Activated B cell treated with CpG ODN at 0.5 μM for 24 hours (primary cell): Measurements from ENCODE around the gene RNF224. TPM values are rescaled to one million over a fixed set of nuclear protein-coding genes. Genes with fewer than 3 reads are reported as not detected.

Source experiments
- ATAC-seq: fragments of 200-7000 bp; cut with Tn5 transposase; one replicate; pipeline ENCODE4 v1.10.0; 2021; ENCODE audit warnings: low read depth, mild to moderate bottlenecking, moderate library complexity
- CTCF ChIA-PET: fragments of 350-600 bp; sonication (Branson Sonifier 250); formaldehyde crosslinking; loops from one replicate; lab custom pipeline; 2021; ENCODE audit warnings: antibody characterized with exemption; lab: Charles Lee
- POLR2A ChIA-PET: fragments of 350-600 bp; sonication (Branson Sonifier 250); formaldehyde crosslinking; loops from one replicate; lab custom pipeline; 2021; ENCODE audit warnings: antibody characterized with exemption; lab: Charles Lee
- DNase-seq: peaks from one replicate; pipeline ENCODE4 v3.0.0; 2022
- H3K27ac Mint-ChIP-seq: one replicate; pipeline ENCODE4 v1.8.0; 2020; ENCODE audit warnings: mixed read lengths
- H3K27me3 Mint-ChIP-seq: one replicate; pipeline ENCODE4 v1.8.0; 2021; ENCODE audit warnings: mixed read lengths
- H3K36me3 Mint-ChIP-seq: one replicate; pipeline ENCODE4 v1.8.0; 2021; ENCODE audit warnings: low read depth, mixed read lengths
- H3K4me1 Mint-ChIP-seq: one replicate; pipeline ENCODE4 v1.8.0; 2021; ENCODE audit warnings: mixed read lengths
- H3K4me3 Mint-ChIP-seq: one replicate; pipeline ENCODE4 v1.8.0; 2020; ENCODE audit warnings: mild to moderate bottlenecking, mixed read lengths
- H3K9me3 Mint-ChIP-seq: one replicate; pipeline ENCODE4 v1.8.0; 2020; ENCODE audit warnings: mixed read lengths
- CTCF ChIP-seq: fragments of 200-600 bp; IDR thresholded peaks from one replicate; pipeline ENCODE4 v1.8.0; 2022; ENCODE audit warnings: antibody characterized with exemption, mild to moderate bottlenecking
- intact Hi-C: fragments of 100-400 bp; cut with micrococcal nuclease; formaldehyde crosslinking; loops from one replicate; pipeline ENCODE4 v1.15.1; 2024
- total RNA-seq: library from RNA; stranded (reverse); gene quantifications from 2 replicates; pipeline ENCODE4 v1.2.3, GENCODE V29; 2022

Gene RNF224
- total RNA-seq, 1 donor from 2014 or later = not detected

- peaks cover 20% of the 10 kb centered on the region for H3K4me1 Mint-ChIP-seq
- POLR2A ChIA-PET = interaction anchor here (0.8 kb wide), 1 partner anchor 10 kb away, joined by 3 read pairs; the partner anchor contains the start of gene TUBB4B
- no peak for TF ChIP-seq CTCF
- CTCF ChIA-PET = interaction anchor here (1.5 kb wide), 1 partner anchor 202 kb away, joined by 3 read pairs; no protein-coding TSS in a partner anchor
- no peak within 1 kb of the TSS for H3K4me3 Mint-ChIP-seq
- no peak for ATAC-seq
- no peak within 1 kb of the TSS for H3K27ac Mint-ChIP-seq
- no peaks in the 10 kb centered on the region for H3K36me3 Mint-ChIP-seq
- H3K9me3 Mint-ChIP-seq = no peaks in the 10 kb centered on the region
- no peak for DNase-seq
- intact Hi-C loops = no loop called here
- H3K27me3 Mint-ChIP-seq = peaks cover 2% of the 10 kb centered on the region
Observed at GRCh38 chr9:137230705-137231371, 3.5 kb downstream of the RNF224 start, which contains the start of gene SLC34A3. Gene SLC34A3, plus strand, starts transcription at chr9:137230901. Its CDS starts 802 bp downstream, at chr9:137231703.

GRCh38 chr9:137231372-137232039 lies 4.2 kb downstream of the RNF224 start:
- no peak for DNase-seq
- H3K4me1 Mint-ChIP-seq = peaks cover 25% of the 10 kb centered on the region
- intact Hi-C loops = no loop called here
- no peak overlapping the region for H3K27ac Mint-ChIP-seq
- TF ChIP-seq CTCF = no peak
- POLR2A ChIA-PET = interaction anchor here (0.8 kb wide), 1 partner anchor 9 kb away, joined by 3 read pairs; the partner anchor contains the start of gene TUBB4B
- H3K27me3 Mint-ChIP-seq = peaks cover 2% of the 10 kb centered on the region
- H3K36me3 Mint-ChIP-seq = no peaks in the 10 kb centered on the region
- CTCF ChIA-PET = no interaction called here
- no peaks in the 10 kb centered on the region for H3K9me3 Mint-ChIP-seq
- ATAC-seq = no peak
- H3K4me3 Mint-ChIP-seq = no peak overlapping the region

DNA sequence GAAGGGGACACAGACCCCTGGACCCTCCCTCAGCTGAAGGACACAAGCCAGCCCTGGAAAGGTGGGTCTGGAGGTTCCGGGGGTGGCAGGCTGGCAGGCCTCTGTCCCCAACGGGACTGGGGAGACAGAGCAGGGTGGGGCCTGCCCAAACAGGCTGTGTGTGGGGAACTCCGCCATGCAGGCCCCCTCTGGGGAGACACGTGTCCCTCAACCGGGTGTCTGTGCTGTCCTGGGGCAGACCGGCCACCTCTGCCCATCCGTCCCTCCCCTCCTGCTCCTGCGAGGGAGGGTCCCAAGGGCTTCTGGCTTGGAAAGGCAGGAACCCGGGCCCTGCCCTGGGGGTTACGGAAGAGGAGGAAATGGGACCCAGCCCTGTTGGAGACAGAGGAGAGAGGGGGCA lies 4.8 kb downstream of the RNF224 start:
- TF ChIP-seq CTCF = no peak
- intact Hi-C loops = no loop called here
- DNase-seq (no peak), ATAC-seq (no peak)
- no peaks in the 10 kb centered on the region for H3K9me3 Mint-ChIP-seq
- H3K4me3 Mint-ChIP-seq = no peak overlapping the region
- H3K36me3 Mint-ChIP-seq = no peaks in the 10 kb centered on the region
- peaks cover 31% of the 10 kb centered on the region for H3K4me1 Mint-ChIP-seq
- H3K27me3 Mint-ChIP-seq = peaks cover 2% of the 10 kb centered on the region
- H3K27ac Mint-ChIP-seq = no peak overlapping the region
- ChIA-PET POLR2A (interaction anchor here (0.6 to 0.8 kb wide), 2 partner anchors 9 to 112 kb away, joined by 3 to 4 read pairs; partner anchors contain the start of gene TUBB4B), CTCF (no interaction called here)

DNA sequence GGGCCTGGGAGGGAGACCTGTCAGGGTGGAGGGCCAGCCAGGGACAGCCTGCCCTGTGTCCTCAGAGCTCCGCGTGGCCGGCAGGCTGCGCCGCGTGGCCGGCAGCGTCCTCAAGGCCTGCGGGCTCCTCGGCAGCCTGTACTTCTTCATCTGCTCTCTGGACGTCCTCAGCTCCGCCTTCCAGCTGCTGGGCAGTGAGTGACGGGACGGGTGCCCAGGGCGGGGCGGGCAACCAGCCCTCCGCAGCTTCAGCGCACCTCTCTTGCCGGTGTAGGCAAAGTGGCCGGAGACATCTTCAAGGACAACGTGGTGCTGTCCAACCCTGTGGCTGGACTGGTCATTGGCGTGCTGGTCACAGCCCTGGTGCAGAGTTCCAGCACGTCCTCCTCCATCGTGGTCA lies 5.2 kb downstream of the RNF224 start:
- intact Hi-C loops = no loop called here
- POLR2A ChIA-PET = interaction anchor here (0.6 kb wide), 1 partner anchor 112 kb away, joined by 4 read pairs; no protein-coding TSS in a partner anchor

More for the DNA sequence above, 5.2 kb downstream of the RNF224 start:
- peaks cover 2% of the 10 kb centered on the region for H3K27me3 Mint-ChIP-seq
- H3K4me3 Mint-ChIP-seq = no peak overlapping the region
- H3K27ac Mint-ChIP-seq = no peak overlapping the region
- H3K36me3 Mint-ChIP-seq = no peaks in the 10 kb centered on the region
- CTCF ChIA-PET = no interaction called here
- H3K4me1 Mint-ChIP-seq = peaks cover 30% of the 10 kb centered on the region
- no peak for TF ChIP-seq CTCF
- DNase-seq (no peak), ATAC-seq (no peak)
- H3K9me3 Mint-ChIP-seq = no peaks in the 10 kb centered on the region
